Measurements from ENCODE around the gene MARCHF3.
"Not testable (repeated sequence)": the region's sequence is repeated elsewhere in the genome, so short reads cannot be mapped to it uniquely, and the experiment has no call there.

The MARCHF3 gene

GRCh38 chr5:127014573-127014972, 15.8 kb downstream of the MARCHF3 start:
- intact Hi-C loops (cut with DNase I): no loop called here
- DNase-seq: no peak

- intact Hi-C loops (cut with DNase I): no loop called here
- no peak for DNase-seq
Observed at GRCh38 chr5:127013407-127013806, 17.0 kb downstream of the MARCHF3 start.

GRCh38 chr5:127012916-127013315, 17.4 kb downstream of the MARCHF3 start:
- intact Hi-C loops (cut with DNase I): no loop called here

GRCh38 chr5:127011961-127012644, 18.3 kb downstream of the MARCHF3 start:
- DNase-seq: no peak
- intact Hi-C loops (cut with DNase I): no loop called here

More at GRCh38 chr5:127012916-127013315, 17.4 kb downstream of the MARCHF3 start:
- DNase-seq: no peak

GRCh38 chr5:127011153-127011552, 19.2 kb downstream of the MARCHF3 start:
- DNase-seq: peak in 1 of 10 donors; percentile 51
- intact Hi-C loops (cut with DNase I): no loop called here

- peak in 1 of 10 donors; percentile 29 for DNase-seq
- intact Hi-C loops (cut with DNase I): no loop called here
Observed at GRCh38 chr5:127010362-127010761, 20.0 kb downstream of the MARCHF3 start.

- no peak for DNase-seq
- intact Hi-C loops (cut with DNase I): no loop called here
Observed at GRCh38 chr5:127009784-127010183, 20.6 kb downstream of the MARCHF3 start.

- intact Hi-C loops (cut with DNase I): no loop called here
- DNase-seq: no peak
Observed at GRCh38 chr5:127008300-127008975, 21.9 kb downstream of the MARCHF3 start.

- intact Hi-C loops (cut with DNase I): no loop called here
- DNase-seq: no peak
Observed at GRCh38 chr5:127007522-127007921, 22.8 kb downstream of the MARCHF3 start.

GRCh38 chr5:127006744-127007143, 23.6 kb downstream of the MARCHF3 start:
- intact Hi-C loops (cut with DNase I): no loop called here
- no peak for DNase-seq

- DNase-seq; intact Hi-C loops (cut with DNase I): not testable (repeated sequence)
Observed at GRCh38 chr5:127005282-127005681, 25.1 kb downstream of the MARCHF3 start.

- intact Hi-C loops (cut with DNase I): no loop called here
- DNase-seq: no peak
Observed at GRCh38 chr5:127004721-127005120, 25.6 kb downstream of the MARCHF3 start.

- no peak for DNase-seq
- intact Hi-C loops (cut with DNase I): no loop called here
Observed at GRCh38 chr5:127003798-127004495, 26.4 kb downstream of the MARCHF3 start.

GRCh38 chr5:127002390-127002789, 28.0 kb downstream of the MARCHF3 start:
- intact Hi-C loops (cut with DNase I): no loop called here
- no peak for DNase-seq

GRCh38 chr5:127001621-127002296, 28.6 kb downstream of the MARCHF3 start:
- intact Hi-C loops (cut with DNase I): no loop called here
- no peak for DNase-seq

- DNase-seq: no peak
- intact Hi-C loops (cut with DNase I): no loop called here
Observed at GRCh38 chr5:126998895-126999570, 31.3 kb downstream of the MARCHF3 start.

- no peak for DNase-seq
- intact Hi-C loops (cut with DNase I): no loop called here
Observed at GRCh38 chr5:126998201-126998631, 32.1 kb downstream of the MARCHF3 start.

- DNase-seq: no peak
- intact Hi-C loops (cut with DNase I): no loop called here
Observed at GRCh38 chr5:126995689-126996088, 34.7 kb downstream of the MARCHF3 start.

GRCh38 chr5:126995039-126995438, 35.3 kb downstream of the MARCHF3 start:
- intact Hi-C loops (cut with DNase I): no loop called here

GRCh38 chr5:126994485-126994884, 35.9 kb downstream of the MARCHF3 start:
- intact Hi-C loops (cut with DNase I): no loop called here
- no peak for DNase-seq

More at GRCh38 chr5:126995039-126995438, 35.3 kb downstream of the MARCHF3 start:
- DNase-seq: no peak

Measured in posterior cingulate gyrus (tissue), 11 donors.